HL-60 (cell line): ENCODE data around the gene KAT6B.

Experiments used
- GABPA ChIP-seq: IDR thresholded peaks from 2 replicates; pipeline ENCODE4 v1.6.1; 2012; ENCODE audit warnings: low read depth
- TF ChIP-seq, protein P1 (sequence below): IDR thresholded peaks from one replicate; pipeline ENCODE4 v1.5.1; 2011; ENCODE audit warnings: low read length, control low read depth, inconsistent platforms; ENCODE audit not compliant: insufficient read depth

DNA sequence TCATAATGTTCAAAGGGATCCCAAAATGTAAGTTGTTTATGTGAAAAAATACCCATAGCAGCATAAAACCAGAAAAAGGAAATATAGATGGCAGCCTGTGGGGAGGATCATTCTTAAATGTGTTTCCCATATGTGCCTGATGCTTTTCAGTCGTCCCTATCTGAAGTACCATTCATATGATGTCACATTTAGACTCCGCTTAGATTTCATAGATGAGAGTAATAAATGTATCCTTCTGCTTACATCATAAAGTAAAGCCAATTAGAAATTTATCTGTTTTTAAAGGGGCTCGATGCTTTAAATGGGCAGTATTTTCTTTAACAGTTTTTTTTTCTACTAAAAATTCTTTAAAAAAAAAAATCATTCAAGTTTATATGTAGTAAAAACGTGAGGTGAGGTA lies 136.1 kb downstream of the KAT6B start:
- TF ChIP-seq, protein P1, sequence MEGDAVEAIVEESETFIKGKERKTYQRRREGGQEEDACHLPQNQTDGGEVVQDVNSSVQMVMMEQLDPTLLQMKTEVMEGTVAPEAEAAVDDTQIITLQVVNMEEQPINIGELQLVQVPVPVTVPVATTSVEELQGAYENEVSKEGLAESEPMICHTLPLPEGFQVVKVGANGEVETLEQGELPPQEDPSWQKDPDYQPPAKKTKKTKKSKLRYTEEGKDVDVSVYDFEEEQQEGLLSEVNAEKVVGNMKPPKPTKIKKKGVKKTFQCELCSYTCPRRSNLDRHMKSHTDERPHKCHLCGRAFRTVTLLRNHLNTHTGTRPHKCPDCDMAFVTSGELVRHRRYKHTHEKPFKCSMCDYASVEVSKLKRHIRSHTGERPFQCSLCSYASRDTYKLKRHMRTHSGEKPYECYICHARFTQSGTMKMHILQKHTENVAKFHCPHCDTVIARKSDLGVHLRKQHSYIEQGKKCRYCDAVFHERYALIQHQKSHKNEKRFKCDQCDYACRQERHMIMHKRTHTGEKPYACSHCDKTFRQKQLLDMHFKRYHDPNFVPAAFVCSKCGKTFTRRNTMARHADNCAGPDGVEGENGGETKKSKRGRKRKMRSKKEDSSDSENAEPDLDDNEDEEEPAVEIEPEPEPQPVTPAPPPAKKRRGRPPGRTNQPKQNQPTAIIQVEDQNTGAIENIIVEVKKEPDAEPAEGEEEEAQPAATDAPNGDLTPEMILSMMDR: no peak
- TF ChIP-seq GABPA: no peak
